Measurements from ENCODE around the gene HIF1AN. TPM values are rescaled to one million over a fixed set of nuclear protein-coding genes. Genes with fewer than 3 reads are reported as not detected.

Gene HIF1AN
- total RNA-seq: 17.0 TPM

DNA sequence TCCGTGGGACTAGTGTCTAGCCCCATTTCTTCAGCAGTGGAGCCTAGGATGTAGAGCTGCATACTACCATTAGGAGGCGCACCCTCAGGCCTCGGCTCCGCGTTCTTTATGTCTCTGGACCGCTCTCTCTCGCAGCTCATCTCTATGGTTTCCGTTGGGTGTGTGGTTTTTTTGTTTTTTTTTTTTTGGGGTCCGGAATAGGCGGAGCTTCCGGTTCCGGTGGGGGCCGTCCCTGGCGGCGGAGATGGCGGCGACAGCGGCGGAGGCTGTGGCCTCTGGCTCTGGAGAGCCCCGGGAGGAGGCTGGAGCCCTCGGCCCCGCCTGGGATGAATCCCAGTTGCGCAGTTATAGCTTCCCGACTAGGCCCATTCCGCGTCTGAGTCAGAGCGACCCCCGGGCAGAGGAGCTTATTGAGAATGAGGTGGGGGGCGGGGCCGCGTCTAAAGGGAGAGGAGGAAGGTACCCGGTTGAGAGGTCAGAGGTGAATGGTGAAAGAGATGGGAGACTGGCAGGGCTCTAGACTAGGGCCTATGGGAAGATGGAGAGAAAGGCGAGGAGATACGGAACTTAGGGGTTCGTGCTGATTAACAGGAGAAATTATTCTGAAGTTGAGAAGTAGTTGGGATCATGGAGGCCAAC is at the start of gene HIF1AN:
HIF1AN (plus strand) TSS at position 229 of the 639 bp plus-strand sequence; CDS start at position 245, 16 bp downstream.
- Histone ChIP-seq H3K27me3 (ENCODE audit: insufficient read depth, low read length) (no peaks in the 10 kb centered on the region), H3K4me1 (ENCODE audit: insufficient read depth, low read length) (peaks cover 24% of the 10 kb centered on the region), H3K9me3 (ENCODE audit: low read depth, low read length) (no peaks in the 10 kb centered on the region), H3K4me3 (ENCODE audit: low read length) (peak within 1 kb of the TSS; percentile 84)

DNA sequence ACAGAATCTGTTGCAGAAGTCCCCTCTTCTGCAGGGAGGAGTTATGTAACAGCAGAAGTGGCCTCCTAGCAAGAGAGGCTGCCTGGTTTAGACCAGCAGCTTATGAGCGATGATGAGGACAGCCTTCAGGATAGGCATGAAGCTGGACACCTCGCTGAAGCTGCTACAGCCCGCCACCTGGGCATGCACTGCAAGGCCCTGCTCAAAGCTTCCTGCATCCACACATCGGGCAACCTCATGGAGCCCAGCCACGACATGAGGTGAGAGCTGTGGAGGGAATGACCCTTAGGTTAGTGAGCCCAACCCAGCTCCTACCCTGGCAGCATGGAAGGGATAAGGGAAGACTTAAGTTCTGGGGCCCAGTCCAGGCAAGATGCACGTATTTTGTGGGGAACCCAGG is 48.2 kb upstream of the HIF1AN start:
- Histone ChIP-seq H3K4me3 (ENCODE audit: low read length) (no peak overlapping the region), H3K27me3 (ENCODE audit: insufficient read depth, low read length) (peaks cover 5% of the 10 kb centered on the region), H3K9me3 (ENCODE audit: low read depth, low read length) (no peaks in the 10 kb centered on the region), H3K4me1 (ENCODE audit: insufficient read depth, low read length) (peaks cover 11% of the 10 kb centered on the region)

DNA sequence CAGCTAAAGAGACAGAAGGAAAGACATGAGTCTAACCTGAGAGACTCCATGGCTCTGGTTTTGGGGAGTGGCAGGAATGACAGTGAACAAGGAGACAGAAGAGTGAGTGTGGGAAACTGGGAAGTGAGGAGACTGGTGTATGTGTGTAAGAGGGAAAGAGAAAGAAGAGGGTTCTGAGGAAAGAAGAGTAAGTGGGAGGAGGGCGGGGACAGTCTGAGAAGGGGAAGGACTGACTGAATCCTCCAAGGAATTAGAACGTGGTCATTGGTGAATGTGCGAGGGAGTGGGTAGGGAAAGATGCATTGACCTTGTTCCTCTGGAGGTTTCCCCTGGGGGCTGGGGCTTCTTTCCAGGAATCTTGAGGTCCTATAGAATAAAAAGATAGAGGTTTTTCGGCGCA is 46.3 kb upstream of the HIF1AN start:
- no peak overlapping the region for H3K4me3 ChIP-seq (ENCODE audit: low read length)
- H3K27me3 ChIP-seq (ENCODE audit: insufficient read depth, low read length): no peaks in the 10 kb centered on the region
- H3K4me1 ChIP-seq (ENCODE audit: insufficient read depth, low read length): no peaks in the 10 kb centered on the region
- no peaks in the 10 kb centered on the region for H3K9me3 ChIP-seq (ENCODE audit: low read depth, low read length)

GRCh38 chr10:100490531-100490930 is 45.2 kb upstream of the HIF1AN start:
- Histone ChIP-seq H3K27me3 (ENCODE audit: insufficient read depth, low read length) (no peaks in the 10 kb centered on the region), H3K9me3 (ENCODE audit: low read depth, low read length) (no peaks in the 10 kb centered on the region), H3K4me1 (ENCODE audit: insufficient read depth, low read length) (no peaks in the 10 kb centered on the region), H3K4me3 (ENCODE audit: low read length) (no peak overlapping the region)

DNA sequence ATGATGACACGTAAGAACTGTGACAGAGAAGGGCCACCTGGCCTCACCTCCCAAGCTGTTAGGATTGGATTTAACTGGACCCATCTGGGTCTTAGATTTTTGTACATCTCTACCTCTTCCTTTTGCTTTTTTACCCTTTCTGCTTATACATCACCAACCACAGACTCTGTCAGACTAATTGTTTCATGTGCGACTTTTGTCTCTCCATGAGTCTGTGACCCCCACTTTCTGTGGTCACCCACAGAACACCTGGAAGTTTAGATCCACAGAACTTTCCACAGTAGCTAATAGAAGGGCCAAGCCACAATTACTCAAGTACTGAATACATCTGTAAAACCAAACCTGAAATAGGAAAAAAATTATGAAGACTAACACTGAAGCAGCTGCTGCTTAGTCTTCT is 39.2 kb upstream of the HIF1AN start:
- Histone ChIP-seq H3K4me3 (ENCODE audit: low read length) (no peak overlapping the region), H3K27me3 (ENCODE audit: insufficient read depth, low read length) (no peaks in the 10 kb centered on the region), H3K4me1 (ENCODE audit: insufficient read depth, low read length) (no peaks in the 10 kb centered on the region)

DNA sequence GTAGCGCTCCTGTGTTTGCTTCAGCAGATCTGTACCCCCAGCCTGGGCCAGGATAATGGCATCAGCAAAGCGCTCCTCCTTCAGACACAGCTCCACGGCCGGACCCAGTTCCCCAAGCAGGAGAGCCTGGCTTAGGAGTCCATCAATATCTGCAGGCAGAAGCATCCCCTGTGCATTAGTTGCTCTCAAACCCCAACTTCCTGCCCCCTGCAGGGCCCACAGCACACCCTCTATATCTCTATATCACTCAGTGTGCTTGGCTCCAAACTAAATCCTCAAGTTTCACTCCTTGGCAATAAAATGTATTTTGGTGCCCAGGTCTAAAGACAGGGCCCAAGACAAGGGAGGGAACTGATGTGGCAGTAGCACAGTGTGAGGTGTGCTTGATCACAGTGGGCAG is 37.7 kb upstream of the HIF1AN start:
- Histone ChIP-seq H3K9me3 (ENCODE audit: low read depth, low read length) (no peaks in the 10 kb centered on the region), H3K4me3 (ENCODE audit: low read length) (no peak overlapping the region), H3K4me1 (ENCODE audit: insufficient read depth, low read length) (no peaks in the 10 kb centered on the region)

More for the DNA sequence above, 39.2 kb upstream of the HIF1AN start:
- H3K9me3 ChIP-seq (ENCODE audit: low read depth, low read length): no peaks in the 10 kb centered on the region

GRCh38 chr10:100501423-100501822 is 34.3 kb upstream of the HIF1AN start:
- Histone ChIP-seq H3K9me3 (ENCODE audit: low read depth, low read length) (no peaks in the 10 kb centered on the region), H3K27me3 (ENCODE audit: insufficient read depth, low read length) (no peaks in the 10 kb centered on the region), H3K4me1 (ENCODE audit: insufficient read depth, low read length) (no peaks in the 10 kb centered on the region), H3K4me3 (ENCODE audit: low read length) (no peak overlapping the region)

More for the DNA sequence above, 37.7 kb upstream of the HIF1AN start:
- no peaks in the 10 kb centered on the region for H3K27me3 ChIP-seq (ENCODE audit: insufficient read depth, low read length)

DNA sequence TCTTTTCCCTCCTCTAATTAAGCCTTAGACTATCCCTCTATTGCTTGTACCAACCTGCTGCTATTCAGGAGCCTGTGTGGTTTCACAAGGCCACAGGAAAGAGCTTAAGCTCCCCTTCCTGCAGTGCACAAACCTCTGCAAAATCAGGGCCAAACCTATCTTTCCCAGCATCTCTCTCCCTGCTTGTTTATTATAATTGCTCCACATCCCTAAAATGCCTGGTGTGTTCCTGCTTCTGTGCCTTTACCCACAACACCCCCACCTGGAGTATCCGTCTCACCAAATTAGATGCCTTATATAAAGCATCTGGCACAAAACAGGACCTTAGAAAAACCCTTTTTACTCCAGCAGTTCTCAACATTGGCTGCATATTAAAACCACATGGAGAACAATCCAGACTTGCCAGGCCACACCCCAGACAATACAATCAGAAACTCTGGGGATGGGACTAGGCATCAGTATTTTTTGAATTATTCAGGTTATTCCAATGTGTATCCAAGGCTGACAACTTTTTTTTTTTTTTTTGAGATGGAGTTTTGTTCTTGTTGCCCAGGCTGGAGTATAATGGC is 32.7 kb upstream of the HIF1AN start:
- no peaks in the 10 kb centered on the region for H3K9me3 ChIP-seq (ENCODE audit: low read depth, low read length)
- H3K4me3 ChIP-seq (ENCODE audit: low read length): no peak overlapping the region
- H3K4me1 ChIP-seq (ENCODE audit: insufficient read depth, low read length): no peaks in the 10 kb centered on the region
- H3K27me3 ChIP-seq (ENCODE audit: insufficient read depth, low read length): no peaks in the 10 kb centered on the region

GRCh38 chr10:100504096-100504495 is 31.6 kb upstream of the HIF1AN start:
- Histone ChIP-seq H3K4me1 (ENCODE audit: insufficient read depth, low read length) (peaks cover 8% of the 10 kb centered on the region), H3K27me3 (ENCODE audit: insufficient read depth, low read length) (no peaks in the 10 kb centered on the region), H3K9me3 (ENCODE audit: low read depth, low read length) (no peaks in the 10 kb centered on the region), H3K4me3 (ENCODE audit: low read length) (no peak overlapping the region)

GRCh38 chr10:100505164-100505563 is 30.6 kb upstream of the HIF1AN start:
- Histone ChIP-seq H3K4me1 (ENCODE audit: insufficient read depth, low read length) (peaks cover 16% of the 10 kb centered on the region), H3K4me3 (ENCODE audit: low read length) (no peak overlapping the region), H3K27me3 (ENCODE audit: insufficient read depth, low read length) (no peaks in the 10 kb centered on the region), H3K9me3 (ENCODE audit: low read depth, low read length) (no peaks in the 10 kb centered on the region)

- Histone ChIP-seq H3K9me3 (ENCODE audit: low read depth, low read length) (no peaks in the 10 kb centered on the region), H3K27me3 (ENCODE audit: insufficient read depth, low read length) (no peaks in the 10 kb centered on the region), H3K4me1 (ENCODE audit: insufficient read depth, low read length) (peaks cover 32% of the 10 kb centered on the region), H3K4me3 (ENCODE audit: low read length) (no peak overlapping the region)
Observed at GRCh38 chr10:100506596-100507356, 29.0 kb upstream of the HIF1AN start.

GRCh38 chr10:100507357-100507732 is 28.4 kb upstream of the HIF1AN start:
- H3K4me3 ChIP-seq (ENCODE audit: low read length): no peak overlapping the region
- H3K4me1 ChIP-seq (ENCODE audit: insufficient read depth, low read length): peaks cover 32% of the 10 kb centered on the region
- no peaks in the 10 kb centered on the region for H3K9me3 ChIP-seq (ENCODE audit: low read depth, low read length)
- H3K27me3 ChIP-seq (ENCODE audit: insufficient read depth, low read length): no peaks in the 10 kb centered on the region

GRCh38 chr10:100508266-100508665 is 27.5 kb upstream of the HIF1AN start:
- H3K9me3 ChIP-seq (ENCODE audit: low read depth, low read length): no peaks in the 10 kb centered on the region
- H3K4me3 ChIP-seq (ENCODE audit: low read length): no peak overlapping the region
- H3K27me3 ChIP-seq (ENCODE audit: insufficient read depth, low read length): no peaks in the 10 kb centered on the region
- H3K4me1 ChIP-seq (ENCODE audit: insufficient read depth, low read length): peaks cover 32% of the 10 kb centered on the region

- H3K27me3 ChIP-seq (ENCODE audit: insufficient read depth, low read length): no peaks in the 10 kb centered on the region
- H3K4me1 ChIP-seq (ENCODE audit: insufficient read depth, low read length): peaks cover 32% of the 10 kb centered on the region
- no peaks in the 10 kb centered on the region for H3K9me3 ChIP-seq (ENCODE audit: low read depth, low read length)
- no peak overlapping the region for H3K4me3 ChIP-seq (ENCODE audit: low read length)
Observed at GRCh38 chr10:100508691-100509150, 27.0 kb upstream of the HIF1AN start.

- H3K4me3 ChIP-seq (ENCODE audit: low read length): no peak overlapping the region
- H3K9me3 ChIP-seq (ENCODE audit: low read depth, low read length): no peaks in the 10 kb centered on the region
- H3K27me3 ChIP-seq (ENCODE audit: insufficient read depth, low read length): no peaks in the 10 kb centered on the region
- H3K4me1 ChIP-seq (ENCODE audit: insufficient read depth, low read length): peaks cover 32% of the 10 kb centered on the region
Observed at GRCh38 chr10:100509241-100509840, 26.4 kb upstream of the HIF1AN start.
